HCT116 (cell line): Measurements from ENCODE around the gene MAPK14. TPM values are rescaled to one million over a fixed set of nuclear protein-coding genes. Genes with fewer than 3 reads are reported as not detected.

Experiments used
- ATAC-seq: fragments of 200-7000 bp; cut with Tn5 transposase; 2 replicates; pipeline ENCODE4 v1.9.1; 2020; ENCODE audit warnings: mild to moderate bottlenecking, moderate library complexity
- BruUV-seq: library from RNA; stranded (reverse); fragments of 400-500 nt; replicated peaks from 2 replicates; lab custom pipeline; 2021; lab: Mats Ljungman, UMichigan
- CTCF ChIA-PET: fragments of 300-600 bp; sonication (Branson Sonifier 250); formaldehyde crosslinking; loops from one replicate; lab custom pipeline; 2021; ENCODE audit warnings: antibody characterized with exemption; lab: Charles Lee
- POLR2A ChIA-PET: fragments of 300-600, 350-600 bp; sonication (Branson Sonifier 250); formaldehyde crosslinking; loops from one replicate; lab custom pipeline; 2021; ENCODE audit warnings: antibody characterized with exemption; lab: Charles Lee
- RAD21 ChIA-PET, 2 experiments: fragments of 300-600 bp; sonication (Branson Sonifier 250); formaldehyde crosslinking; loops; one replicate each; lab custom pipeline; 2023; ENCODE audit warnings: low total read pairs in 2 of 2; ENCODE audit not compliant: uncharacterized antibody in 2 of 2, unreplicated experiment in 2 of 2, low non-redundant PET in 1 of 2; lab: Charles Lee
- DNase-seq: peaks from one replicate; pipeline ENCODE4 v3.0.0-alpha.2; 2010; ENCODE audit warnings: low read depth, low spot score
- H2AFZ ChIP-seq: fragments of 200-600 bp; shearing (Covaris generic), sonication (generic); 2 replicates; pipeline ENCODE4 v1.6.1; 2017; ENCODE audit warnings: low read depth, mixed run types, mixed read lengths, antibody characterized with exemption, low read length; ENCODE audit not compliant: poor library complexity, severe bottlenecking
- H3K27ac ChIP-seq: 2 replicates; pipeline ENCODE4 v1.5.1; 2012; ENCODE audit warnings: low read depth, low read length
- H3K27me3 ChIP-seq: fragments of 200-600 bp; sonication (generic); 2 replicates; pipeline ENCODE4 v1.6.1; 2016; ENCODE audit warnings: mixed run types, low read length, mixed read lengths; ENCODE audit not compliant: insufficient read depth
- H3K36me3 ChIP-seq, 2 experiments: fragments of 200-500 bp in 1 of 2; fragments of 200-600 bp in 1 of 2; sonication (Bioruptor generic) in 1 of 2; sonication (generic) in 1 of 2; 2 replicates each; pipeline versions ENCODE4 v1.5.1 to v1.6.1; 2014 to 2016; ENCODE audit warnings: low read length in 2 of 2, inconsistent platforms in 1 of 2, mixed read lengths in 1 of 2, mixed run types in 1 of 2; ENCODE audit not compliant: insufficient read depth in 2 of 2, control insufficient read depth in 1 of 2
- H3K4me1 ChIP-seq, 2 experiments: fragments of 200-600 bp in 1 of 2; sonication (generic) in 1 of 2; 2 replicates each; pipeline versions ENCODE4 v1.5.1 to v1.6.1; 2012 to 2017; ENCODE audit warnings: low read length in 2 of 2, inconsistent platforms in 1 of 2, mild to moderate bottlenecking in 1 of 2, mixed read lengths in 1 of 2, mixed run types in 1 of 2, moderate library complexity in 1 of 2; ENCODE audit not compliant: insufficient read depth in 2 of 2, control insufficient read depth in 1 of 2
- H3K4me2 ChIP-seq: fragments of 200-600 bp; sonication (generic); 2 replicates; pipeline ENCODE4 v1.6.1; 2017; ENCODE audit warnings: mixed run types, low read length, mixed read lengths
- H3K4me3 ChIP-seq, 2 experiments: fragments of 200-600 bp in 1 of 2; sonication (generic) in 1 of 2; replicated peaks in 1 of 2; 2 replicates each; pipeline ENCODE4 v1.5.1; 2011 to 2016; ENCODE audit warnings: low read length in 2 of 2, control low read depth in 1 of 2, low read depth in 1 of 2, mild to moderate bottlenecking in 1 of 2, mixed read lengths in 1 of 2, mixed run types in 1 of 2
- H3K79me2 ChIP-seq: fragments of 200-600 bp; sonication (generic); 2 replicates; pipeline ENCODE4 v1.6.1; 2017; ENCODE audit warnings: mild to moderate bottlenecking, mixed run types, low read length, moderate library complexity, mixed read lengths; ENCODE audit not compliant: insufficient read depth
- H3K9ac ChIP-seq: fragments of 200-600 bp; sonication (generic); 2 replicates; pipeline ENCODE4 v1.6.1; 2016; ENCODE audit warnings: low read length, mixed read lengths
- H3K9me2 ChIP-seq: fragments of 200-600 bp; sonication (generic), shearing (Covaris generic); 2 replicates; pipeline ENCODE4 v1.6.1; 2017; ENCODE audit warnings: mixed run types, mild to moderate bottlenecking, moderate library complexity; ENCODE audit not compliant: insufficient read depth
- H3K9me3 ChIP-seq, 2 experiments: fragments of 200-500 bp in 1 of 2; fragments of 200-600 bp in 1 of 2; sonication (Bioruptor generic) in 1 of 2; sonication (generic) in 1 of 2; 2 replicates each; pipeline ENCODE4 v1.6.1; 2014 to 2017; ENCODE audit warnings: low read length in 2 of 2, mixed read lengths in 2 of 2, inconsistent platforms in 1 of 2, low read depth in 1 of 2, mild to moderate bottlenecking in 1 of 2, mixed run types in 1 of 2, moderate library complexity in 1 of 2; ENCODE audit not compliant: control insufficient read depth in 1 of 2, insufficient read depth in 1 of 2
- H4K20me1 ChIP-seq: fragments of 200-600 bp; sonication (generic), shearing (Covaris generic); 2 replicates; pipeline ENCODE4 v1.6.1; 2017; ENCODE audit warnings: mixed run types, mild to moderate bottlenecking, moderate library complexity; ENCODE audit not compliant: insufficient read depth
- EZH2 ChIP-seq: fragments of 200-600 bp; sonication (generic); IDR thresholded peaks from 2 replicates; pipeline ENCODE4 v1.6.1; 2017; ENCODE audit warnings: antibody characterized with exemption, mixed run types
- REST ChIP-seq: IDR thresholded peaks from 2 replicates; pipeline ENCODE4 v1.6.1; 2012; ENCODE audit warnings: low read depth
- SP1 ChIP-seq: IDR thresholded peaks from 2 replicates; pipeline ENCODE4 v1.6.1; 2012; ENCODE audit warnings: low read depth
- ZBTB33 ChIP-seq: IDR thresholded peaks from 2 replicates; pipeline ENCODE4 v1.6.1; 2011; ENCODE audit warnings: mild to moderate bottlenecking, low read length, moderate library complexity; ENCODE audit not compliant: insufficient replicate concordance; ENCODE audit errors: extremely low read depth
- ZFX ChIP-seq: fragments of 450-650 bp; IDR thresholded peaks from 2 replicates; pipeline ENCODE4 v1.6.1; 2017
- intact Hi-C: fragments of 100-400 bp; cut with micrococcal nuclease; formaldehyde crosslinking; loops from 2 replicates; pipeline ENCODE4 v1.10.0; 2022
- total RNA-seq: library from RNA; stranded (reverse); gene quantifications from one replicate; pipeline ENCODE4 v1.2.1, GENCODE V29; 2021; ENCODE audit not compliant: unreplicated experiment

The MAPK14 gene
- total RNA-seq, 1 experiment from 2014 or later, result 34.2 TPM

- CTCF ChIA-PET, result no interaction called here
Measured at GRCh38 chr6:36154286-36154685, 126.7 kb downstream of the MAPK14 start.

More at GRCh38 chr6:36154286-36154685, 126.7 kb downstream of the MAPK14 start:
- H4K20me1 ChIP-seq, result no peaks in the 10 kb centered on the region
- ATAC-seq, result no peak
- no peak overlapping the region for H3K27ac ChIP-seq
- no peak overlapping the region for H3K4me2 ChIP-seq
- DNase-seq, result no peak
- peaks cover 0 to 8% of the 10 kb centered on the region in 2 experiments; a peak in 2 of 4 replicates for H3K9me3 ChIP-seq
- no TSS peak for BruUV-seq
- H3K4me3 ChIP-seq, result no peak overlapping the region
- RAD21 ChIA-PET, result no interaction called here
- H3K4me1 ChIP-seq, result 0 out of 4 replicates have a peak, but pooled peaks cover 0 to 2% of the 10 kb centered on the region in 2 experiments
- no peaks in the 10 kb centered on the region for H3K36me3 ChIP-seq
- no peak overlapping the region for H3K9ac ChIP-seq
- no peaks in the 10 kb centered on the region for H3K9me2 ChIP-seq
- TF ChIP-seq SP1 (peak; percentile 23; the same call in 1 of the 2 replicates), ZFX (no peak), ZBTB33 (no peak), REST (no peak), EZH2 (no peak)
- intact Hi-C loops, result no loop called here
- no peak overlapping the region for H2AFZ ChIP-seq
- POLR2A ChIA-PET, result no interaction called here
- H3K79me2 ChIP-seq, result no peaks in the 10 kb centered on the region
- no peaks in the 10 kb centered on the region for H3K27me3 ChIP-seq
